ENCODE results near the gene C11orf21.

DNA sequence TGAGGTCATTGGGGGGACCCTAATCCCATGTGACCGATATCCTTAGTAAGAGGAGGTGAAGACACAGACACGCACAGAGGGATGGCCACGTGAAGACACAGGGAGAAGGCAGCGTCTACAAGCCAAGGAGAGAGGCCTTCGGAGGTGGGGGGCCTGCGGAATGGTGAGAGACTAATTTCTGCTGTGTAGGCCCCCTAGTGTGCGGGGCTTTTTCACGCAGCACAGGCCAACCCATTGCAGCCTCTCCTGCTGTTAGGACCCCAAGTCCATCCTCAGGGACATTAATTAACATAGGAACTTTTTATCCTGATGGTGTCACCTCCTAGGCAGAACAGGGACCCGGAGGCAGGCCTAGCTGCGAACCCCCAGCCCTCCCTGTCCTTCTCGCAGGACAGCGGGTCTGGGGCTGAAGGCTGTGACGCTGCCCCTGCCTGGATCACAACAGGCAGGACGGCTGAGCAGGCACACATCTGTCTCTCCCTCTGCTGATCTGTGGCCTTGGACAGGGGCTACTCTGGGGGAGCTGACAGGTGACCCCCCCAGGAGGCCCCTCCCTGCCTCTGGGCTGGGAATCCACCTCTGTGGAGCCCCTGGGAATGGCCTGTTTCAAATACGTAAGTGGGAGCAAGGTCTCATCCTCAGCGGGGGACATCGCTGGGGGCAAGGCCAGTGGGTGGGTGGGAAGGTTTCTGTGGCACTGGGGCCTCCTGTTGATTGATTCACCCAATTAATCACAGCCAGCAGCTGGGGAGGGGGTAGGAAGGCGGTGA, 39.2 kb downstream of the C11orf21 start:
- TF ChIP-seq CTCF (IDR thresholded peaks at IDR 0.05): no peak
- TF ChIP-seq POLR2A (IDR thresholded peaks at IDR 0.05): no peak
